WTC11 (cell line): ENCODE results near the gene RPL6. TPM values are rescaled to one million over a fixed set of nuclear protein-coding genes. Genes with fewer than 3 reads are reported as not detected.

Experiments used
- ATAC-seq: fragments of 200-7000 bp; cut with Tn5 transposase; 2 replicates; pipeline ENCODE4 v1.10.0; 2021; ENCODE audit warnings: mild to moderate bottlenecking, moderate library complexity
- CTCF ChIA-PET: fragments of 300-600 bp; sonication (Branson Sonifier 250); formaldehyde crosslinking; loops from one replicate; lab custom pipeline; 2021; ENCODE audit warnings: antibody characterized with exemption; lab: Charles Lee
- POLR2A ChIA-PET: fragments of 350-600 bp; sonication (Branson Sonifier 250); formaldehyde crosslinking; loops from one replicate; lab custom pipeline; 2021; ENCODE audit warnings: antibody characterized with exemption; lab: Charles Lee
- DNase-seq: peaks from one replicate; pipeline ENCODE4 v3.0.0; 2021; ENCODE audit warnings: low spot score
- H3K27ac Mint-ChIP-seq: 2 replicates; pipeline ENCODE4 v1.8.0; 2021; ENCODE audit warnings: mixed read lengths
- H3K27me3 Mint-ChIP-seq: 2 replicates; pipeline ENCODE4 v1.8.0; 2021; ENCODE audit warnings: low read depth, mild to moderate bottlenecking, moderate library complexity, mixed read lengths
- H3K36me3 Mint-ChIP-seq: 2 replicates; pipeline ENCODE4 v1.8.0; 2021; ENCODE audit warnings: mixed read lengths
- H3K4me1 Mint-ChIP-seq: 2 replicates; pipeline ENCODE4 v1.8.0; 2022; ENCODE audit warnings: mixed read lengths
- H3K4me3 Mint-ChIP-seq: 2 replicates; pipeline ENCODE4 v1.8.0; 2021; ENCODE audit warnings: mild to moderate bottlenecking, moderate library complexity, mixed read lengths
- H3K9me3 Mint-ChIP-seq: 2 replicates; pipeline ENCODE4 v1.8.0; 2021; ENCODE audit warnings: mixed read lengths
- CBFB ChIP-seq: sonication (generic); formaldehyde crosslinking; IDR thresholded peaks from 2 replicates; pipeline ENCODE4 v1.8.1; 2022; ENCODE audit warnings: mild to moderate bottlenecking, low read depth, missing genetic modification reagents
- ESRRA ChIP-seq: sonication (generic); formaldehyde crosslinking; IDR thresholded peaks from 2 replicates; pipeline ENCODE4 v1.8.1; 2022; ENCODE audit warnings: mild to moderate bottlenecking, missing genetic modification reagents, borderline replicate concordance
- ETV6 ChIP-seq: sonication (generic); formaldehyde crosslinking; IDR thresholded peaks from 2 replicates; pipeline ENCODE4 v1.8.1; 2022; ENCODE audit warnings: mild to moderate bottlenecking, missing genetic modification reagents
- FOXJ3 ChIP-seq: sonication (generic); formaldehyde crosslinking; IDR thresholded peaks from 2 replicates; pipeline ENCODE4 v1.9.0; 2021; ENCODE audit warnings: missing genetic modification reagents, mild to moderate bottlenecking, borderline replicate concordance
- FOXK1 ChIP-seq: sonication (generic); formaldehyde crosslinking; IDR thresholded peaks from 2 replicates; pipeline ENCODE4 v1.8.0; 2022; ENCODE audit warnings: mild to moderate bottlenecking, moderate library complexity, missing genetic modification reagents
- FOXP1 ChIP-seq: sonication (generic); formaldehyde crosslinking; IDR thresholded peaks from 2 replicates; pipeline ENCODE4 v1.8.0; 2022; ENCODE audit warnings: missing genetic modification reagents, mild to moderate bottlenecking, moderate library complexity, borderline replicate concordance
- GABPB1 ChIP-seq: sonication (generic); formaldehyde crosslinking; IDR thresholded peaks from 2 replicates; pipeline ENCODE4 v1.8.1; 2023; ENCODE audit warnings: mild to moderate bottlenecking, missing genetic modification reagents
- JAZF1 ChIP-seq: fragments of 250-450 bp; sonication (Bioruptor Pico); IDR thresholded peaks from 2 replicates; pipeline ENCODE4 v1.9.0; 2021; ENCODE audit warnings: moderate library complexity, mild to moderate bottlenecking, inconsistent platforms
- KAT7 ChIP-seq: sonication (generic); formaldehyde crosslinking; IDR thresholded peaks from 2 replicates; pipeline ENCODE4 v1.8.1; 2023; ENCODE audit warnings: missing genetic modification reagents, mild to moderate bottlenecking, borderline replicate concordance
- NR1H2 ChIP-seq: sonication (generic); formaldehyde crosslinking; IDR thresholded peaks from 2 replicates; pipeline ENCODE4 v1.9.0; 2021; ENCODE audit warnings: mild to moderate bottlenecking, moderate library complexity, missing genetic modification reagents
- PRRX2 ChIP-seq: fragments of 250-450 bp; sonication (Bioruptor Pico); IDR thresholded peaks from 2 replicates; pipeline ENCODE4 v1.8.0; 2021; ENCODE audit warnings: mild to moderate bottlenecking
- RORB ChIP-seq: fragments of 250-450 bp; sonication (Bioruptor Pico); IDR thresholded peaks from 2 replicates; pipeline ENCODE4 v1.9.0; 2021; ENCODE audit warnings: mild to moderate bottlenecking
- TCF7 ChIP-seq: sonication (generic); formaldehyde crosslinking; IDR thresholded peaks from 2 replicates; pipeline ENCODE4 v1.8.0; 2022; ENCODE audit warnings: mild to moderate bottlenecking, low read depth, missing genetic modification reagents, moderate library complexity
- total RNA-seq: library from RNA; stranded (reverse); gene quantifications from 3 replicates; pipeline ENCODE4 v1.2.3, GENCODE V29; 2021
- TF ChIP-seq, protein P1 (sequence below): sonication (generic); formaldehyde crosslinking; IDR thresholded peaks from 2 replicates; pipeline ENCODE4 v1.8.1; 2023; ENCODE audit warnings: mild to moderate bottlenecking, missing genetic modification reagents, moderate library complexity
- TF ChIP-seq, protein P2 (sequence below): sonication (generic); formaldehyde crosslinking; IDR thresholded peaks from 2 replicates; pipeline ENCODE4 v1.8.0; 2023; ENCODE audit warnings: mild to moderate bottlenecking, missing genetic modification reagents
- TF ChIP-seq, protein P3 (sequence below): fragments of 250-450 bp; sonication (Bioruptor Pico); IDR thresholded peaks from 2 replicates; pipeline ENCODE4 v2.1.2; 2022; ENCODE audit warnings: mild to moderate bottlenecking, moderate library complexity
- TF ChIP-seq, protein P4 (sequence below): fragments of 250-450 bp; sonication (Bioruptor Pico); IDR thresholded peaks from 2 replicates; pipeline ENCODE4 v1.9.0; 2021; ENCODE audit warnings: mild to moderate bottlenecking, borderline replicate concordance
- TF ChIP-seq, protein P5 (sequence below): fragments of 250-450 bp; sonication (Bioruptor Pico); conservative IDR thresholded peaks from 2 replicates; pipeline ENCODE4 v1.9.0; 2021; ENCODE audit warnings: mild to moderate bottlenecking

RPL6 gene
- total RNA-seq, 1 experiment from 2014 or later, result 1,730 TPM

DNA sequence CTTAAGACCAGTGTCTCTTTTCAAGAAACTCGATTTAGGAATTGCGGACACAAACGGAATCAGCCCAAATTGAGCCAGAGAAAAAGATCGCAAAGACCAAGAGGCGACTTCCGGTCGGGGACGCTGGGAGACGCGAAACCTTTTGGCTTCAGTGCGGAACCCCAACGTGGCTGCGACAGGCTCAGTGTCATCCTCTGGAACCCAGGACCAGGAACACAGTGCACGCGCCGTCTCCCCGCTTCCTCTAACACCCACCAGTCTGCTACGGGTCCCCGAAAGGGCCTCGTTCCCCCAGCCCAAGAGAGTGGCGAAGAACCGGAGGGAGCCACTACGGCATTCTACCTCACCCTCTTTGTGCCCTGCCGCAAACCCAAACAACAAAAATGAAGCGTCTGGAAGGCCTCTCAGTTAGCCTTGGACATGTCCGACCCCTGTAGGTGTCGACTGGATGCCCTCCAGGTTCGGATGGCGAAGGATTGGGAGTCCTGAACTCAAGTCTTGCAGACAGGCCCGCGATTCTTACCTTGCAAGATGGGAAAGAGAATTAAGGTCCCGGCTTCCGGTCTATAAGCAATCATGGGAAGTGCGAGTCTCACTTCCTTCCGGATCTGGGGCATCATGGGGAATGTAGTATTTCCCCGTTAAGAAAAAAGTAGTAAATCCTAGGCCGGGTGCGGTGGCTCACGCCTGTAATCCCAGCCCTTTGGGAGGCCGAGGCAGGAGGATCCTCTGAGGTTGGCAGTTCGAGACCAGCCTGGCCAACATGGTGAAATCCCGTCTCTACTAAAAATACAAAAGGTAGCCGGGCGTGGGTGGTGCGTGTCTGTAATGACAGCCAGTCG is at the start of gene RPL6 (continued):
- peak; percentile 69; the same call in 1 of the 2 replicates for TF ChIP-seq FOXJ3
- no peak for TF ChIP-seq RORB (CRISPR knock-in tag)
- TF ChIP-seq, protein P1, sequence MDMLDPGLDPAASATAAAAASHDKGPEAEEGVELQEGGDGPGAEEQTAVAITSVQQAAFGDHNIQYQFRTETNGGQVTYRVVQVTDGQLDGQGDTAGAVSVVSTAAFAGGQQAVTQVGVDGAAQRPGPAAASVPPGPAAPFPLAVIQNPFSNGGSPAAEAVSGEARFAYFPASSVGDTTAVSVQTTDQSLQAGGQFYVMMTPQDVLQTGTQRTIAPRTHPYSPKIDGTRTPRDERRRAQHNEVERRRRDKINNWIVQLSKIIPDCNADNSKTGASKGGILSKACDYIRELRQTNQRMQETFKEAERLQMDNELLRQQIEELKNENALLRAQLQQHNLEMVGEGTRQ (CRISPR knock-in tag), result no peak
- TF ChIP-seq PRRX2, result peak; percentile 64; the same call in 1 of the 2 replicates
- no peak for TF ChIP-seq JAZF1 (CRISPR knock-in tag)
- TF ChIP-seq TCF7 (CRISPR knock-in tag), result no peak
- TF ChIP-seq ESRRA (CRISPR knock-in tag), result no peak; the same call in 1 of the 2 replicates
- TF ChIP-seq, protein P2, sequence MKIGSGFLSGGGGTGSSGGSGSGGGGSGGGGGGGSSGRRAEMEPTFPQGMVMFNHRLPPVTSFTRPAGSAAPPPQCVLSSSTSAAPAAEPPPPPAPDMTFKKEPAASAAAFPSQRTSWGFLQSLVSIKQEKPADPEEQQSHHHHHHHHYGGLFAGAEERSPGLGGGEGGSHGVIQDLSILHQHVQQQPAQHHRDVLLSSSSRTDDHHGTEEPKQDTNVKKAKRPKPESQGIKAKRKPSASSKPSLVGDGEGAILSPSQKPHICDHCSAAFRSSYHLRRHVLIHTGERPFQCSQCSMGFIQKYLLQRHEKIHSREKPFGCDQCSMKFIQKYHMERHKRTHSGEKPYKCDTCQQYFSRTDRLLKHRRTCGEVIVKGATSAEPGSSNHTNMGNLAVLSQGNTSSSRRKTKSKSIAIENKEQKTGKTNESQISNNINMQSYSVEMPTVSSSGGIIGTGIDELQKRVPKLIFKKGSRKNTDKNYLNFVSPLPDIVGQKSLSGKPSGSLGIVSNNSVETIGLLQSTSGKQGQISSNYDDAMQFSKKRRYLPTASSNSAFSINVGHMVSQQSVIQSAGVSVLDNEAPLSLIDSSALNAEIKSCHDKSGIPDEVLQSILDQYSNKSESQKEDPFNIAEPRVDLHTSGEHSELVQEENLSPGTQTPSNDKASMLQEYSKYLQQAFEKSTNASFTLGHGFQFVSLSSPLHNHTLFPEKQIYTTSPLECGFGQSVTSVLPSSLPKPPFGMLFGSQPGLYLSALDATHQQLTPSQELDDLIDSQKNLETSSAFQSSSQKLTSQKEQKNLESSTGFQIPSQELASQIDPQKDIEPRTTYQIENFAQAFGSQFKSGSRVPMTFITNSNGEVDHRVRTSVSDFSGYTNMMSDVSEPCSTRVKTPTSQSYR (CRISPR knock-in tag), result no peak
- peak; percentile 60; the same call in 1 of the 2 replicates for TF ChIP-seq FOXP1
- TF ChIP-seq, protein P3, sequence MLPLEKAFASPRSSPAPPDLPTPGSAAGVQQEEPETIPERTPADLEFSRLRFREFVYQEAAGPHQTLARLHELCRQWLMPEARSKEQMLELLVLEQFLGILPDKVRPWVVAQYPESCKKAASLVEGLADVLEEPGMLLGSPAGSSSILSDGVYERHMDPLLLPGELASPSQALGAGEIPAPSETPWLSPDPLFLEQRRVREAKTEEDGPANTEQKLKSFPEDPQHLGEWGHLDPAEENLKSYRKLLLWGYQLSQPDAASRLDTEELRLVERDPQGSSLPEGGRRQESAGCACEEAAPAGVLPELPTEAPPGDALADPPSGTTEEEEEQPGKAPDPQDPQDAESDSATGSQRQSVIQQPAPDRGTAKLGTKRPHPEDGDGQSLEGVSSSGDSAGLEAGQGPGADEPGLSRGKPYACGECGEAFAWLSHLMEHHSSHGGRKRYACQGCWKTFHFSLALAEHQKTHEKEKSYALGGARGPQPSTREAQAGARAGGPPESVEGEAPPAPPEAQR (CRISPR knock-in tag), result no peak
- TF ChIP-seq, protein P4, sequence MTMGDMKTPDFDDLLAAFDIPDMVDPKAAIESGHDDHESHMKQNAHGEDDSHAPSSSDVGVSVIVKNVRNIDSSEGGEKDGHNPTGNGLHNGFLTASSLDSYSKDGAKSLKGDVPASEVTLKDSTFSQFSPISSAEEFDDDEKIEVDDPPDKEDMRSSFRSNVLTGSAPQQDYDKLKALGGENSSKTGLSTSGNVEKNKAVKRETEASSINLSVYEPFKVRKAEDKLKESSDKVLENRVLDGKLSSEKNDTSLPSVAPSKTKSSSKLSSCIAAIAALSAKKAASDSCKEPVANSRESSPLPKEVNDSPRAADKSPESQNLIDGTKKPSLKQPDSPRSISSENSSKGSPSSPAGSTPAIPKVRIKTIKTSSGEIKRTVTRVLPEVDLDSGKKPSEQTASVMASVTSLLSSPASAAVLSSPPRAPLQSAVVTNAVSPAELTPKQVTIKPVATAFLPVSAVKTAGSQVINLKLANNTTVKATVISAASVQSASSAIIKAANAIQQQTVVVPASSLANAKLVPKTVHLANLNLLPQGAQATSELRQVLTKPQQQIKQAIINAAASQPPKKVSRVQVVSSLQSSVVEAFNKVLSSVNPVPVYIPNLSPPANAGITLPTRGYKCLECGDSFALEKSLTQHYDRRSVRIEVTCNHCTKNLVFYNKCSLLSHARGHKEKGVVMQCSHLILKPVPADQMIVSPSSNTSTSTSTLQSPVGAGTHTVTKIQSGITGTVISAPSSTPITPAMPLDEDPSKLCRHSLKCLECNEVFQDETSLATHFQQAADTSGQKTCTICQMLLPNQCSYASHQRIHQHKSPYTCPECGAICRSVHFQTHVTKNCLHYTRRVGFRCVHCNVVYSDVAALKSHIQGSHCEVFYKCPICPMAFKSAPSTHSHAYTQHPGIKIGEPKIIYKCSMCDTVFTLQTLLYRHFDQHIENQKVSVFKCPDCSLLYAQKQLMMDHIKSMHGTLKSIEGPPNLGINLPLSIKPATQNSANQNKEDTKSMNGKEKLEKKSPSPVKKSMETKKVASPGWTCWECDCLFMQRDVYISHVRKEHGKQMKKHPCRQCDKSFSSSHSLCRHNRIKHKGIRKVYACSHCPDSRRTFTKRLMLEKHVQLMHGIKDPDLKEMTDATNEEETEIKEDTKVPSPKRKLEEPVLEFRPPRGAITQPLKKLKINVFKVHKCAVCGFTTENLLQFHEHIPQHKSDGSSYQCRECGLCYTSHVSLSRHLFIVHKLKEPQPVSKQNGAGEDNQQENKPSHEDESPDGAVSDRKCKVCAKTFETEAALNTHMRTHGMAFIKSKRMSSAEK (CRISPR knock-in tag), result no peak

DNA sequence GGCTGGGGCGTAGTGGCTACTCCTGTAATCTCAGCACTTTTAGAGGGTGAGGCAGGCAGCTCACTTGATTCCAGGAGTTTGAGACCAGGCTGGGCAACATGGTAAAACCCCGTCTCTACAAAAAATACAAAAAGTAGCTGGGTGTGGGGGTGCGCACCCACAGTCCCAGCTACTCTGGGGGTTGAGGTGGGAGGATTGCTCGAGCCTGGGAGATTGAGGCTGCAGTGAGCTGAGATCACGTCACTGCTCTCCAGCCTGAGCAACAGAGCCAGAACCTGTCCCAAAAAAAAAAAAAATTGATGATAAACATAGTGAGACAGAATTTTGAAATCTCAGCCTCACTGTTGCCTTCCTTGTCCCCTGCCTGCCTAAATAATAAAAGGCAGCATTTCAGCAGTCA is 49.3 kb upstream of the RPL6 start:
- POLR2A ChIA-PET, result no interaction called here
- TF ChIP-seq, protein P5, sequence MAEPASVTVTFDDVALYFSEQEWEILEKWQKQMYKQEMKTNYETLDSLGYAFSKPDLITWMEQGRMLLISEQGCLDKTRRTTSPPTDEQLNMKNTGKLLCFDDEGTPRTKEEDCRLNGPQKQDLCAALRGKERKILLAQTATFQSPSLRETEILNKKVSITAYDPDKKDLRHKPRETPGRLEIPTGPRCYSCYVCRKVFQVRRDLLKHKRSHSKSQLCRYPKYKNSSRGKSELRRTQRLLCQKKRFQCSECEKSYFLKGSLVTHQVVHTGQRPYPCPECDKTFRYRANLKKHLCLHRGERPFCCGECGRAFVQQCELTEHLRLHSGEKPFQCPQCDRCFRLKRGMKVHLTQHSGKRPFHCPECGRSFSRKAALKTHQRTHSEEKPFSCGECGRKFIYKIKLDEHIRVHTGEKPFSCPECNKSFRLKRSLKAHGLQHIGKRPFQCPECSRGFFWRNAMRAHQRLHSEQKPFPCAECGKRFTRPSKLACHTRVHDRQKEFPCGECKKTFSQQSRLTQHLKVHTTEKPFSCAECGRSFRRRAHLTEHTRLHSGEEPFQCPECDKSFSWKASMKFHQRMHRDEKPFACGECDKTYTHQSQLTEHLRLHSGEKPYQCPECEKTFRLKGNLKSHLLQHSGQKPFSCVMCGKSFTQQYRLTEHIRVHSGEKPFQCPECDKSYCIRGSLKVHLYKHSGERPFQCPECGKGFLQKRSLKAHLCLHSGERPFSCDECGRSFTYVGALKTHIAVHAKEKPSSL (CRISPR knock-in tag), result no peak
- TF ChIP-seq ETV6 (CRISPR knock-in tag) (no peak), GABPB1 (CRISPR knock-in tag) (no peak), CBFB (CRISPR knock-in tag) (no peak), KAT7 (no peak), NR1H2 (no peak), FOXK1 (no peak)
- TF ChIP-seq, protein P4 (CRISPR knock-in tag), result no peak
- Mint-ChIP-seq H3K4me1 (no peaks in the 10 kb centered on the region), H3K27ac (no peak overlapping the region), H3K4me3 (no peak overlapping the region), H3K27me3 (no peaks in the 10 kb centered on the region), H3K9me3 (no peaks in the 10 kb centered on the region), H3K36me3 (peaks cover 38% of the 10 kb centered on the region)
- DNase-seq (no peak), ATAC-seq (no peak)
- CTCF ChIA-PET, result no interaction called here
